H9 (cell line): ENCODE measurements around the gene CYTH4. TPM values are rescaled to one million over a fixed set of nuclear protein-coding genes. Genes with fewer than 3 reads are reported as not detected.

Experiments
- DNase-seq: peaks from one replicate; pipeline ENCODE4 v3.0.0-alpha.2; 2017
- H2AFZ ChIP-seq: one replicate; pipeline ENCODE4 v1.6.1; 2013; ENCODE audit warnings: mild to moderate bottlenecking, low read length, control low read depth, moderate library complexity
- H2AK5ac ChIP-seq: 2 replicates; pipeline ENCODE4 v1.6.1; 2013; ENCODE audit warnings: low read length, control low read depth, mixed read lengths; ENCODE audit not compliant: insufficient read length
- H2BK120ac ChIP-seq: one replicate; pipeline ENCODE4 v1.6.1; 2013; ENCODE audit warnings: low read depth, mild to moderate bottlenecking, low read length, control low read depth, inconsistent platforms; ENCODE audit not compliant: poor library complexity, severe bottlenecking
- H2BK12ac ChIP-seq: 2 replicates; pipeline ENCODE4 v1.6.1; 2013; ENCODE audit warnings: low read length, control low read depth, mixed read lengths, low read depth; ENCODE audit not compliant: insufficient read length
- H2BK15ac ChIP-seq: 2 replicates; pipeline ENCODE4 v1.6.1; 2013; ENCODE audit warnings: low read depth, low read length, control low read depth
- H2BK20ac ChIP-seq: one replicate; pipeline ENCODE4 v1.6.1; 2013; ENCODE audit warnings: low read depth, mild to moderate bottlenecking, low read length, control low read depth, inconsistent platforms; ENCODE audit not compliant: poor library complexity, severe bottlenecking
- H2BK5ac ChIP-seq: 2 replicates; pipeline ENCODE4 v1.6.1; 2013; ENCODE audit warnings: low read length, control low read depth, mixed read lengths; ENCODE audit not compliant: insufficient read length
- H3K14ac ChIP-seq: 2 replicates; pipeline ENCODE4 v1.6.1; 2013; ENCODE audit warnings: low read length, control low read depth; ENCODE audit not compliant: insufficient read depth
- H3K18ac ChIP-seq: 2 replicates; pipeline ENCODE4 v1.6.1; 2013; ENCODE audit warnings: low read depth, mild to moderate bottlenecking, mixed read lengths, low read length, control low read depth; ENCODE audit not compliant: insufficient read length
- H3K23ac ChIP-seq: 2 replicates; pipeline ENCODE4 v1.6.1; 2013; ENCODE audit warnings: low read length, control low read depth, mixed read lengths, low read depth; ENCODE audit not compliant: insufficient read length
- H3K23me2 ChIP-seq: 2 replicates; pipeline ENCODE4 v1.6.1; 2013; ENCODE audit warnings: low read depth, mild to moderate bottlenecking, mixed read lengths, low read length, control low read depth; ENCODE audit not compliant: insufficient read length, poor library complexity, severe bottlenecking
- H3K27ac ChIP-seq: 2 replicates; pipeline ENCODE4 v1.5.1; 2013; ENCODE audit warnings: low read length, control low read depth, mixed read lengths, low read depth; ENCODE audit not compliant: insufficient read length
- H3K27me3 ChIP-seq: 2 replicates; pipeline ENCODE4 v1.6.1; 2013; ENCODE audit warnings: low read length, control low read depth, inconsistent platforms; ENCODE audit not compliant: insufficient read depth
- H3K4ac ChIP-seq: 2 replicates; pipeline ENCODE4 v1.6.1; 2013; ENCODE audit warnings: low read depth, mild to moderate bottlenecking, control low read depth, inconsistent platforms, low read length, moderate library complexity
- H3K4me1 ChIP-seq: 2 replicates; pipeline ENCODE4 v1.6.1; 2013; ENCODE audit warnings: low read length, control low read depth, inconsistent platforms; ENCODE audit not compliant: insufficient read depth
- H3K4me2 ChIP-seq: 2 replicates; pipeline ENCODE4 v1.6.1; 2013; ENCODE audit warnings: low read length, control low read depth, mixed read lengths; ENCODE audit not compliant: insufficient read length, insufficient read depth
- H3K56ac ChIP-seq: 2 replicates; pipeline ENCODE4 v1.6.1; 2013; ENCODE audit warnings: low read depth, mild to moderate bottlenecking, mixed read lengths, low read length, control low read depth; ENCODE audit not compliant: insufficient read length
- H3K79me1 ChIP-seq: 2 replicates; pipeline ENCODE4 v1.6.1; 2013; ENCODE audit warnings: low read depth, mild to moderate bottlenecking, moderate library complexity, low read length, control low read depth, inconsistent platforms; ENCODE audit not compliant: insufficient read depth, poor library complexity, severe bottlenecking
- H3K79me2 ChIP-seq: 2 replicates; pipeline ENCODE4 v1.6.1; 2013; ENCODE audit warnings: low read length, control low read depth, inconsistent platforms; ENCODE audit not compliant: insufficient read depth
- H3K9ac ChIP-seq: 2 replicates; pipeline ENCODE4 v1.6.1; 2013; ENCODE audit warnings: low read length, control low read depth, mixed read lengths; ENCODE audit not compliant: insufficient read length; ENCODE audit errors: extremely low read depth
- H3K9me3 ChIP-seq: one replicate; pipeline ENCODE4 v1.6.1; 2013; ENCODE audit warnings: low read depth, low read length, inconsistent platforms; ENCODE audit not compliant: control insufficient read depth
- H3T11ph ChIP-seq: one replicate; pipeline ENCODE4 v1.6.1; 2013; ENCODE audit warnings: mild to moderate bottlenecking, low read length, control low read depth, inconsistent platforms
- H4K20me1 ChIP-seq: one replicate; pipeline ENCODE4 v1.6.1; 2013; ENCODE audit not compliant: control insufficient read depth, insufficient read length, insufficient read depth
- H4K5ac ChIP-seq: 2 replicates; pipeline ENCODE4 v1.6.1; 2013; ENCODE audit warnings: low read depth, mild to moderate bottlenecking, mixed read lengths, low read length, control low read depth; ENCODE audit not compliant: insufficient read length
- H4K8ac ChIP-seq: replicated peaks from 2 replicates; pipeline ENCODE4 v1.6.1; 2013; ENCODE audit warnings: low read length, control low read depth, mixed read lengths, low read depth; ENCODE audit not compliant: insufficient read length
- H4K91ac ChIP-seq: 2 replicates; pipeline ENCODE4 v1.6.1; 2013; ENCODE audit warnings: low read depth, mild to moderate bottlenecking, moderate library complexity, mixed read lengths, low read length, control low read depth; ENCODE audit not compliant: insufficient read length
- H3K27ac Mint-ChIP-seq, 3 experiments: 2 replicates in 2 of 3; 3 replicates in 1 of 3; pipeline ENCODE4 v1.8.0; 2020 to 2021; ENCODE audit warnings: mixed read lengths in 3 of 3, mild to moderate bottlenecking in 1 of 3, moderate library complexity in 1 of 3
- H3K27me3 Mint-ChIP-seq: 2 replicates; pipeline ENCODE4 v1.8.0; 2021; ENCODE audit warnings: low read depth, mild to moderate bottlenecking, moderate library complexity, mixed read lengths
- H3K36me3 Mint-ChIP-seq, 3 experiments: 2 replicates in 2 of 3; 3 replicates in 1 of 3; pipeline ENCODE4 v1.8.0; 2020 to 2021; ENCODE audit warnings: low read depth in 3 of 3, mixed read lengths in 3 of 3; ENCODE audit not compliant: insufficient read depth in 1 of 3
- H3K4me1 Mint-ChIP-seq, 2 experiments: 2 replicates each; pipeline ENCODE4 v1.8.0; 2020; ENCODE audit warnings: mixed read lengths in 2 of 2
- H3K4me3 Mint-ChIP-seq, 2 experiments: 2 replicates in 1 of 2; 3 replicates in 1 of 2; pipeline ENCODE4 v1.8.0; 2020 to 2021; ENCODE audit warnings: mild to moderate bottlenecking in 2 of 2, mixed read lengths in 2 of 2, moderate library complexity in 1 of 2
- H3K9me3 Mint-ChIP-seq, 2 experiments: 2 replicates in 1 of 2; 3 replicates in 1 of 2; pipeline ENCODE4 v1.8.0; 2020; ENCODE audit warnings: mild to moderate bottlenecking in 2 of 2, mixed read lengths in 2 of 2, moderate library complexity in 1 of 2
- CTCF ChIP-seq: fragments of 200-600 bp; sonication (generic); conservative IDR thresholded peaks from 3 replicates; pipeline ENCODE4 v1.8.0; 2021; ENCODE audit warnings: antibody characterized with exemption, mild to moderate bottlenecking
- WGBS: extraction: QIAGEN DNeasy Blood & Tissue Kit; methylation state at CpG from one replicate; pipeline ENCODE4 v1.1.7; 2013; ENCODE audit warnings: missing lambda C conversion rate, low lambda C conversion rate, mixed read lengths; ENCODE audit not compliant: insufficient read length; ENCODE audit errors: extremely low coverage; 5-methylcytosine and 5-hydroxymethylcytosine counted together
- total RNA-seq: library from RNA; stranded (reverse); gene quantifications from 2 replicates; pipeline ENCODE4 v1.2.1, GENCODE V29; 2021

The CYTH4 gene
- total RNA-seq, 1 experiment from 2014 or later = not detected

GRCh38 chr22:37338539-37339246 lies 56.4 kb downstream of the CYTH4 start:
- Histone ChIP-seq H4K5ac (no peak overlapping the region), H2BK20ac (no peak overlapping the region), H2BK5ac (no peak overlapping the region), H2AFZ (no peak overlapping the region), H4K91ac (no peak overlapping the region), H2BK120ac (no peak overlapping the region), H3K14ac (no peak overlapping the region), H2BK15ac (no peak overlapping the region), H4K20me1 (no peaks in the 10 kb centered on the region), H2AK5ac (no peak overlapping the region), H3K4ac (no peak overlapping the region), H2BK12ac (no peak overlapping the region), H3K27me3 (peaks cover 3% of the 10 kb centered on the region; the same call in 1 of the 2 replicates), H3K23me2 (peaks cover 10% of the 10 kb centered on the region), H3K23ac (no peak overlapping the region), H3K4me2 (no peak overlapping the region), H3K9me3 (no peaks in the 10 kb centered on the region), H3K4me1 (no peaks in the 10 kb centered on the region), H3K79me2 (no peaks in the 10 kb centered on the region), H3T11ph (no peak overlapping the region), H3K79me1 (no peaks in the 10 kb centered on the region), H4K8ac (no peak overlapping the region), H3K56ac (no peak overlapping the region), H3K9ac (no peak overlapping the region), H3K18ac (no peak overlapping the region), H3K27ac (no peak overlapping the region)
- H3K27me3 Mint-ChIP-seq = peaks cover 69% of the 10 kb centered on the region
- no peaks in the 10 kb centered on the region for H3K36me3 Mint-ChIP-seq
- WGBS = no CpG with 5 or more reads among the region's 10 CpGs
- no peak for TF ChIP-seq CTCF
- H3K4me1 Mint-ChIP-seq = peaks cover 36 to 68% of the 10 kb centered on the region in 2 experiments
- peak overlapping the region in 1 of 3 experiments; percentile 44; a peak in 2 of 7 replicates for H3K27ac Mint-ChIP-seq
- no peak overlapping the region for H3K4me3 Mint-ChIP-seq
- no peak for DNase-seq
- no peaks in the 10 kb centered on the region for H3K9me3 Mint-ChIP-seq
